ENCODE data around the gene SMIM1.

Gene SMIM1

DNA sequence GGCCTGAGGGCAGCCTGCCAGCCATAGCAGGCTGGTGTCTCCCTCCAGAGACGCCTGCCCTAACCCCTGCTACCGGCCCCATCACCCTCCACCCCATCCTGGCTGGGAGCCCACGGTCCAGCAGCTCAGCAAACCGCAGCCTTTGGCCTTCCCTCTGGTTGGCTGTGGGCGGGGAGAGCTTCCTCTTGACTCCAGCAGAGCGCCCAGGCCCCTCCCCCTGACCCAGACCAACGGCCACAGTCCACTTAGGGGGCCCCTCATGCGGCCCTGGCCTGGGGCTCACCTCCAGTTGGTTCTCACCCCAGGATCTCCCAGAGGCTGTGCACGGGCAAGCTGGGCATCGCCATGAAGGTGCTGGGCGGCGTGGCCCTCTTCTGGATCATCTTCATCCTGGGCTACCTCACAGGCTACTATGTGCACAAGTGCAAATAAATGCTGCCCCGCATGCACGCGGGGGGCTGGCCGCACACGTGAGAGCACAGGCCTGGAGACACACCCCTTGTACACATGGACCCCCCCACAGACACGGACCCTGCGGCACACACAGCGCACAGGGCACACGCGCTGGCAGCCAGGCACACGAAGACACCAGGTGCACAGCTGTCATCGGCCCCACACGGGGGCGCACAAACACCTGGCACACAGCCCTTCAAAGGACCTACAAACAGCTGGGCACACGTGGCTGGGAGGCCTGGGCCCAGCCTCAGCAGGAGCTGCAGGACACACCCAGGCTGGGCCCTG, 3.1 kb downstream of the SMIM1 start:
- no peak overlapping the region for H3K4me3 Mint-ChIP-seq
- no peak overlapping the region for H3K27ac Mint-ChIP-seq
- H3K4me1 Mint-ChIP-seq (ENCODE audit: low read depth) = peaks cover 9% of the 10 kb centered on the region
- peaks cover 5% of the 10 kb centered on the region for H3K36me3 Mint-ChIP-seq
- H3K27me3 Mint-ChIP-seq = no peaks in the 10 kb centered on the region
- no peaks in the 10 kb centered on the region for H3K9me3 Mint-ChIP-seq (ENCODE audit: low read depth)

DNA sequence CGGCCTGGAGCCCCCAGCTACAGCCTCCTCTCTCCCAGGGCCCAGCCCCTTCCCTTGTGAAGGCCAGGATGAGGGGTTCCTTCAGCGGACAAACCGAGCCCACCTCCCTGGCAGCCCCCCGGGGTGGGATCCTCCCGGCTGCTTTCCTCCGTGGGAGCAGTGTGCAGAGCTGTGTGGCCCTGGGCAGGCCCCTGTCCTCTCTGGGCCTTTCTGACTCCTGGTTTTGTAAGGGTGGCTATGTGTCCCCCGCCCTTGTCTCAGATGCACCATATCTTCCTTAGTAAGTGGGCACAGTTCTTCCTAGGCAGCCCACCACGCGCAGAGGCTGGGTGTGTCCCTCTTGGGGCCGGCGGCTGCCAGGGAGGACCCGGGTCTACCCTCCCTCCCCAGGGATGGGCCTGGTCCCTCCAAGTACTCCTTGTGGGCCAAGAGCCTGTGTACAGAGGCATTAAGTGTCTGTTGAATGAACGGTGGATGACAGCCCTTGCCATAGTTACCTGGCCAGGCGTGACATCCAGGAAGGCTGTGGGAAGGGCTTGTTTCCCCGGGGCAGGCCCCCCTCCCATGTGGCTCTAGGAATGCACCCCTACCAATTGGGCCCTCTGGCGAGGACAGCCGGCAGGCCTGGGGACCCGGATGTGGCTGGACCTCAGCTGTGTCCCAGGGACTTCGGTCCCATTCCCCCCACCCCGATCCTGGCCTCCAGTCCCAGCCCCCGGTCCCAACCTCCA, 3.8 kb downstream of the SMIM1 start:
- Mint-ChIP-seq H3K27ac (no peak overlapping the region), H3K4me1 (ENCODE audit: low read depth) (peaks cover 7% of the 10 kb centered on the region), H3K4me3 (no peak overlapping the region), H3K36me3 (peaks cover 5% of the 10 kb centered on the region), H3K27me3 (no peaks in the 10 kb centered on the region), H3K9me3 (ENCODE audit: low read depth) (no peaks in the 10 kb centered on the region)

- peaks cover 3% of the 10 kb centered on the region for H3K4me1 Mint-ChIP-seq (ENCODE audit: low read depth)
- no peaks in the 10 kb centered on the region for H3K9me3 Mint-ChIP-seq (ENCODE audit: low read depth)
- no peak overlapping the region for H3K4me3 Mint-ChIP-seq
- H3K27me3 Mint-ChIP-seq = no peaks in the 10 kb centered on the region
- peaks cover 5% of the 10 kb centered on the region for H3K36me3 Mint-ChIP-seq
- peak overlapping the region; percentile 34 for H3K27ac Mint-ChIP-seq
These were observed 4.6 kb downstream of the SMIM1 start for GRCh38 chr1:3777078-3777547.

- Mint-ChIP-seq H3K36me3 (peaks cover 5% of the 10 kb centered on the region), H3K4me1 (ENCODE audit: low read depth) (peaks cover 3% of the 10 kb centered on the region), H3K27ac (no peak overlapping the region), H3K9me3 (ENCODE audit: low read depth) (no peaks in the 10 kb centered on the region), H3K4me3 (no peak overlapping the region), H3K27me3 (no peaks in the 10 kb centered on the region)
These were observed 5.4 kb downstream of the SMIM1 start for GRCh38 chr1:3777647-3778589.

DNA sequence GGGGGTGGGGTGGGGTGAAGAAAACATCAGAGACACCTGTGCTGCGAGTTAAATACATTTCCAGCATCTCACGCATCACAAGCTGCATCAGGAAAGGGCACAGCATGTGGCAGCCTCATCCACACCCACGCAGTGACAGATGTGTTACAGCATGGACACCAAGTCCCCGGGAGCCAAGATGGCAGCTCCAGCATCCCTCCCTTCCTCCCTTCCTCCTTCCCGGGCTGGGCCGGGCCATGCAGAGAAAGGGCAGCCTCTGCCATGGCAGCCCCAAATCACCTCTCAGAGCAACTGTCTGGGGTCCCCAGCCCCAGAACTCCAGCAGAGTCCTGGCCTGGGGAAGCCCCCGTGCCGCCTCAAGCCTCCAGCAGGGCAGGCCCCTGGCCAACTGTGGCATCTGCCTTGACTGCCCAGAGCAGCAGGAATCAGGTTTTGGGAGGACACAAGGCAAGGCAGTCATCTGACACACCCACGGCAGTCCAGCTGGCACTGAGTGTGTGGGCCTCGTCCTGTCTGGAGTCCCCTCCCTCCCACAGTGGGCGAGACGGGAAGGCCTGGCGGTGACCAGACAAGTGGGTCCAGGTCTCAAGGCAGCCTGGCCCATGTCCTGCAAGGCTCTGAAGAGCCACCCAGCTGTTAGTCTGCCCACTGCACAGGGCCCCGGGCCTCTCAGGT, 6.2 kb downstream of the SMIM1 start:
- Mint-ChIP-seq H3K4me1 (ENCODE audit: low read depth) (peaks cover 3% of the 10 kb centered on the region), H3K36me3 (peaks cover 5% of the 10 kb centered on the region), H3K27ac (no peak overlapping the region), H3K4me3 (no peak overlapping the region), H3K9me3 (ENCODE audit: low read depth) (no peaks in the 10 kb centered on the region), H3K27me3 (no peaks in the 10 kb centered on the region)

GRCh38 chr1:3779265-3779911, 6.8 kb downstream of the SMIM1 start:
- no peak overlapping the region for H3K4me3 Mint-ChIP-seq
- H3K27me3 Mint-ChIP-seq = no peaks in the 10 kb centered on the region
- no peaks in the 10 kb centered on the region for H3K9me3 Mint-ChIP-seq (ENCODE audit: low read depth)
- H3K4me1 Mint-ChIP-seq (ENCODE audit: low read depth) = peaks cover 3% of the 10 kb centered on the region
- H3K36me3 Mint-ChIP-seq = peaks cover 5% of the 10 kb centered on the region
- no peak overlapping the region for H3K27ac Mint-ChIP-seq

DNA sequence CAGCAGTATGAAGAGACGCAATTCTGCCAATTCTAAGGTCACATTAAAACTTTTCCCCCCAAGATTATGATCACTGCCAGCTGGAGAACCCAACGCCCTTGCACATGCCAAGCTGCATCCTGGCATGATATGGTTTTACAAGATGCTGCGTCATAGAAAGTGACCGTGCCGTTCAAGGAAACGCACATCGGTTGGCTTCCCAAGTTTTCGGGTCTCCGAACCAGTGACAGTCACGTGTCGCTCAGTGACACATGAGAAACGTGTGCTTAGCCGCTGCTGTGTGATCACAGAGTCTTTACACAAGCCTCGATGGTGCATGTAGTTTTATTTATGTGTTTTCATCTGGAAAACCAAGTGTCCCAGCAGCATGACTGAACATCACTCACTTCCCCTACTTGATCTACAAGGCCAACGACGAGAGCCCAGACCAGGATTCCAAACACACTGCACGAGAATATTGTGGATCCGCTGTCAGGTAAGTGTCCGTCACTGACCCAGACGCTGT, 7.4 kb downstream of the SMIM1 start:
- Mint-ChIP-seq H3K4me1 (ENCODE audit: low read depth) (peaks cover 3% of the 10 kb centered on the region), H3K4me3 (no peak overlapping the region), H3K9me3 (ENCODE audit: low read depth) (no peaks in the 10 kb centered on the region), H3K27ac (no peak overlapping the region), H3K36me3 (peaks cover 5% of the 10 kb centered on the region), H3K27me3 (no peaks in the 10 kb centered on the region)

GRCh38 chr1:3780901-3781300, 8.4 kb downstream of the SMIM1 start:
- Mint-ChIP-seq H3K27ac (no peak overlapping the region), H3K9me3 (ENCODE audit: low read depth) (no peaks in the 10 kb centered on the region), H3K4me3 (no peak overlapping the region), H3K36me3 (peaks cover 7% of the 10 kb centered on the region), H3K27me3 (no peaks in the 10 kb centered on the region), H3K4me1 (ENCODE audit: low read depth) (peaks cover under 1% of the 10 kb centered on the region)

DNA sequence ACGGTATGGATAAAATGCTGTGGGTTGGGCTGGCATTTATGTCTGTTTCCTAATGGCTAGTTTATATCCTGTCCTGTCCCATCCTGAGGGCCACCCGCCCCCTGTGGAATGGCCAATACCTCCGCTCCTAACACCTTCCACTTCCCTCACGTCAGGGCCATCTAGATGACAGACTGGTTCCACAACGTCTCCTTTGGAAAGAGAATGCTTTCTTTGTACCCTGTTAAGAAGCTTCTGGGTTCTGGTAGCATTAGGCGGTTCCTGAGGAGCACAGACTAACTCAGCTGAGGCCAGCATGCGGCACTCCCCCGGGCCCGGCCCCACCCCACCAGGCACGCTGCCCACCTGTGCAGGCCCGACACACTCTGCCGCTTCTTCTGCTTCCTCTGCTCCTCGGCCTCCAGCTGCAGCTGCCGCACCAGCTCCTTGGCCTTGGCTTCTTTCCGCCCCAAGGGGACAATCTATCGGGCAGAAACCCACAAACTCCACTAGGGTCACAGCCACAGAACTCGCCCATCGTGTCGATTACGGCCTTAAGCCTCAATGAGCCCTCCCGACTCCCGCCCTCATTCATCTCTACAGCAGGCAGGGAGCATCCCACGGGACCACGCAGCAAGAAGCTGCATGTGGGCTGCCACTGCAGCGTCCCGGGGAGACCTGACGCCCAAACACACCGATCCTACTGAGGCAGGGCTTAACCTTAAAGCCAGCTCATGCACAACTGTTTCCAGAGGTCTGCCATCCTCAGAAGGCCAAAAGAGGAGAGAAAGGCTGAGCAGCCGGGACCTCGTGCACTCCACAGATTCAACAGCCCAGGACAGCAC, 11.3 kb downstream of the SMIM1 start:
- H3K36me3 Mint-ChIP-seq = peaks cover 7% of the 10 kb centered on the region
- no peak overlapping the region for H3K4me3 Mint-ChIP-seq
- no peaks in the 10 kb centered on the region for H3K9me3 Mint-ChIP-seq (ENCODE audit: low read depth)
- no peak overlapping the region for H3K27ac Mint-ChIP-seq
- H3K4me1 Mint-ChIP-seq (ENCODE audit: low read depth) = peaks cover 15% of the 10 kb centered on the region
- no peaks in the 10 kb centered on the region for H3K27me3 Mint-ChIP-seq

DNA sequence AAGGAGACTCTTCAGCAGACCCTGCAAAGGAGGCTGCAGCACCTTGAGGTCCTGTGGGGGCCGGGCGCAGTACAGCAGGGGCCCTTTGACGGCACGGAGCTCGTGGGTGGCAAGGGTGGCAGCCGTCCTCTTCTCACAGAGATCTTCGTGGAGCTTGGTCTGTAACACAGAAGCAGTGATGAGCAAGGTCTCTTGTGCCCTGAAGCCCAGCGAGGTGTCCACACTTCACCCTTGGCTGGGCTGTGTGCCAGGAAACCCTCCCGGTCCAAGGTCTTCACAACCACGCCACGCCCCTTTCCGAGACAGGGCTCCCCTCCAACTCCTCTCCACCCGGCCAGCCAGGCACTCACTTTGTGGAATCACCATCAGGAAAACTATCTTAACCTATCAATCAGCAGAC, 12.5 kb downstream of the SMIM1 start:
- H3K4me3 Mint-ChIP-seq = no peak overlapping the region
- peaks cover 15% of the 10 kb centered on the region for H3K4me1 Mint-ChIP-seq (ENCODE audit: low read depth)
- H3K36me3 Mint-ChIP-seq = peaks cover 4% of the 10 kb centered on the region
- H3K27me3 Mint-ChIP-seq = no peaks in the 10 kb centered on the region
- H3K9me3 Mint-ChIP-seq (ENCODE audit: low read depth) = no peaks in the 10 kb centered on the region
- no peak overlapping the region for H3K27ac Mint-ChIP-seq

DNA sequence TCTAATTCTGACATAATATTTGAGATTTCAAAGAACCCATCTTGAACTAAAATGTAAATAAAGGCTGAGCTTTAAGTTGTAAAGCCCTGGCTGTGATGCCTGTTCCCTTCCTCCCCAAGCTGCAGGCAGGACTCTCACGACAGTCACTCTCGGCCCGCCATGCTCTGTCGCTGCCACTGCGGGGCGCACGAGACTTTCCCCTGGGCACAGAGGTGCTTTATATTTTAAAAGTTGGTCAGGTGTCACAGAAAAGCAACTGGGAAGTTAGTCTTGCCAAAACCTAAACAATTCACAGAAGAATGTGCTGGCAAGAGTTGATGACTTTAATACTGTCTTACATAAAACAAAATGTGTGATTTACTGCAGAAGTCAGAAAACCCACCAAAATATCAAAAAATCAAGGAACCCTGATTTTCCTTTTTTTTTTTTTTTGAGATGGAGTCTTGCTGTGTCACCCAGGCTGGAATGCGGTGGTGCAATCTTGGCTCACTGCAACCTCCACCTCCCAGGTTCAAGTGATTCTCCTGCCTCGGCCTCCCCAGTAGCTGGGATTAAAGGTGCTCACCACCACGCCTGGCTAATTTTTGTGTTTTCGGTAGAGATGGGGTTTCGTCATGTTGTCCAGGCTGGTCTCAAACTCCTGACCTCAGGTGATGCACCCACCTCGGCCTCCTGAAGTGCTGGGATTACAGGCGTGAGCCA, 13.1 kb downstream of the SMIM1 start:
- peaks cover 15% of the 10 kb centered on the region for H3K4me1 Mint-ChIP-seq (ENCODE audit: low read depth)

GRCh38 chr1:3786468-3787348, 14.2 kb downstream of the SMIM1 start:
- no peak overlapping the region for H3K4me3 Mint-ChIP-seq
- no peaks in the 10 kb centered on the region for H3K9me3 Mint-ChIP-seq (ENCODE audit: low read depth)
- H3K4me1 Mint-ChIP-seq (ENCODE audit: low read depth) = peaks cover 15% of the 10 kb centered on the region
- H3K36me3 Mint-ChIP-seq = peaks cover 2% of the 10 kb centered on the region
- H3K27me3 Mint-ChIP-seq = no peaks in the 10 kb centered on the region
- peak overlapping the region; percentile 28 for H3K27ac Mint-ChIP-seq

More for the DNA sequence above, 13.1 kb downstream of the SMIM1 start:
- Mint-ChIP-seq H3K27ac (no peak overlapping the region), H3K36me3 (peaks cover 2% of the 10 kb centered on the region), H3K27me3 (no peaks in the 10 kb centered on the region), H3K9me3 (ENCODE audit: low read depth) (no peaks in the 10 kb centered on the region), H3K4me3 (no peak overlapping the region)
